Large intestine (tissue), 3 donors: ENCODE measurements around the gene COL18A1. TPM values are rescaled to one million over a fixed set of nuclear protein-coding genes. Genes with fewer than 3 reads are reported as not detected.

Experiments used
- DNase-seq, 2 donors: peaks; one replicate each; pipeline versions ENCODE4 v3.0.0 to v3.0.0-alpha.2; 2013
- H3K27ac ChIP-seq: one replicate; pipeline ENCODE4 v1.5.1; 2013; ENCODE audit warnings: low read length
- H3K27me3 ChIP-seq: 2 replicates; pipeline ENCODE4 v1.6.1; 2013; ENCODE audit warnings: low read length; ENCODE audit not compliant: control insufficient read depth, insufficient read depth
- H3K36me3 ChIP-seq: 2 replicates; pipeline ENCODE4 v1.6.1; 2013; ENCODE audit warnings: low read length; ENCODE audit not compliant: control insufficient read depth, insufficient read depth
- H3K4me1 ChIP-seq: one replicate; pipeline ENCODE4 v1.6.1; 2013; ENCODE audit warnings: low read length; ENCODE audit not compliant: control insufficient read depth, insufficient read depth
- H3K4me3 ChIP-seq: one replicate; pipeline ENCODE4 v1.5.1; 2013; ENCODE audit warnings: low read length
- H3K9me3 ChIP-seq: one replicate; pipeline ENCODE4 v1.6.1; 2013; ENCODE audit warnings: mild to moderate bottlenecking, low read depth, low read length, moderate library complexity; ENCODE audit not compliant: control insufficient read depth
- WGBS: methylation state at CpG from one replicate; pipeline ENCODE4 v1.1.5; 2013; ENCODE audit warnings: low lambda C conversion rate; ENCODE audit not compliant: insufficient coverage; 5-methylcytosine and 5-hydroxymethylcytosine counted together
- polyA plus RNA-seq: library from polyadenylated mRNA; unstranded; fragments of 120-200 nt; gene quantifications from one replicate; pipeline ENCODE4 v1.2.1, GENCODE V29; 2013

COL18A1 gene
- polyA plus RNA-seq, 1 donor, result 44.4 TPM

- DNase-seq, result no peak
These were observed 108.2 kb downstream of the COL18A1 start for GRCh38 chr21:45513003-45513717.

GRCh38 chr21:45513741-45514310 lies 108.9 kb downstream of the COL18A1 start:
- no CpG with 5 or more reads among the region's 11 CpGs for WGBS
- Histone ChIP-seq H3K9me3 (peaks cover 3% of the 10 kb centered on the region), H3K4me1 (no peaks in the 10 kb centered on the region), H3K27ac (no peak overlapping the region), H3K36me3 (peaks cover 35% of the 10 kb centered on the region), H3K4me3 (no peak overlapping the region), H3K27me3 (no peaks in the 10 kb centered on the region)
- DNase-seq, result no peak

More at GRCh38 chr21:45513003-45513717, 108.2 kb downstream of the COL18A1 start:
- Histone ChIP-seq H3K36me3 (peaks cover 35% of the 10 kb centered on the region), H3K4me3 (no peak overlapping the region), H3K4me1 (no peaks in the 10 kb centered on the region), H3K27ac (no peak overlapping the region), H3K27me3 (no peaks in the 10 kb centered on the region), H3K9me3 (no peaks in the 10 kb centered on the region)
- WGBS, result no CpG with 5 or more reads among the region's 19 CpGs

GRCh38 chr21:45514311-45515021 lies 109.5 kb downstream of the COL18A1 start:
- Histone ChIP-seq H3K9me3 (peaks cover 10% of the 10 kb centered on the region), H3K27ac (no peak overlapping the region), H3K4me3 (no peak overlapping the region), H3K36me3 (peaks cover 35% of the 10 kb centered on the region), H3K4me1 (no peaks in the 10 kb centered on the region), H3K27me3 (no peaks in the 10 kb centered on the region)
- DNase-seq, result no peak
- no CpG with 5 or more reads among the region's 22 CpGs for WGBS

- Histone ChIP-seq H3K4me3 (no peak overlapping the region), H3K27ac (no peak overlapping the region), H3K9me3 (peaks cover 18% of the 10 kb centered on the region), H3K4me1 (no peaks in the 10 kb centered on the region), H3K27me3 (no peaks in the 10 kb centered on the region), H3K36me3 (peaks cover 37% of the 10 kb centered on the region)
- no peak for DNase-seq
- no CpG with 5 or more reads among the region's 31 CpGs for WGBS
These were observed 110.5 kb downstream of the COL18A1 start for GRCh38 chr21:45515241-45516061.

GRCh38 chr21:45516071-45516670 lies 111.2 kb downstream of the COL18A1 start:
- H3K27ac ChIP-seq, result no peak overlapping the region
- H3K36me3 ChIP-seq, result peaks cover 41% of the 10 kb centered on the region
- no CpG with 5 or more reads among the region's 21 CpGs for WGBS
- no peak for DNase-seq
- no peaks in the 10 kb centered on the region for H3K27me3 ChIP-seq
- H3K9me3 ChIP-seq, result peaks cover 25% of the 10 kb centered on the region
- no peaks in the 10 kb centered on the region for H3K4me1 ChIP-seq
- H3K4me3 ChIP-seq, result no peak overlapping the region

GRCh38 chr21:45516671-45517151 lies 111.7 kb downstream of the COL18A1 start:
- Histone ChIP-seq H3K36me3 (peaks cover 37% of the 10 kb centered on the region), H3K27me3 (no peaks in the 10 kb centered on the region), H3K27ac (no peak overlapping the region), H3K4me3 (no peak overlapping the region), H3K4me1 (no peaks in the 10 kb centered on the region), H3K9me3 (peaks cover 26% of the 10 kb centered on the region)
- no CpG with 5 or more reads among the region's 14 CpGs for WGBS
- no peak for DNase-seq

- Histone ChIP-seq H3K36me3 (peaks cover 36% of the 10 kb centered on the region), H3K9me3 (peaks cover 26% of the 10 kb centered on the region), H3K27me3 (no peaks in the 10 kb centered on the region), H3K4me3 (no peak overlapping the region), H3K4me1 (no peaks in the 10 kb centered on the region), H3K27ac (no peak overlapping the region)
- no peak for DNase-seq
- no CpG with 5 or more reads among the region's 15 CpGs for WGBS
These were observed 112.5 kb downstream of the COL18A1 start for GRCh38 chr21:45517249-45518065.

GRCh38 chr21:45518742-45519141 lies 113.8 kb downstream of the COL18A1 start:
- Histone ChIP-seq H3K27ac (no peak overlapping the region), H3K27me3 (no peaks in the 10 kb centered on the region), H3K36me3 (peaks cover 42% of the 10 kb centered on the region), H3K9me3 (peaks cover 27% of the 10 kb centered on the region), H3K4me3 (no peak overlapping the region), H3K4me1 (no peaks in the 10 kb centered on the region)
- no peak for DNase-seq
- WGBS, result 100% methylated on average over 1 of the region's 2 CpGs

- Histone ChIP-seq H3K4me1 (no peaks in the 10 kb centered on the region), H3K36me3 (peaks cover 43% of the 10 kb centered on the region), H3K9me3 (peaks cover 28% of the 10 kb centered on the region), H3K4me3 (no peak overlapping the region), H3K27ac (no peak overlapping the region), H3K27me3 (no peaks in the 10 kb centered on the region)
- DNase-seq, result no peak
- WGBS, result 86% methylated on average over 2 of the region's 4 CpGs
These were observed 114.2 kb downstream of the COL18A1 start for GRCh38 chr21:45519182-45519581.
